GM12878 (cell line): ENCODE data around the gene GMCL2.

Experiments used
- CREB1 ChIP-seq: IDR thresholded peaks from 2 replicates; pipeline ENCODE4 v1.6.1; 2012; ENCODE audit warnings: low read depth, mild to moderate bottlenecking, inconsistent platforms
- CTCF ChIP-seq, 3 experiments: IDR thresholded peaks in 2 of 3; conservative IDR thresholded peaks in 1 of 3; 2 replicates each; pipeline ENCODE4 v1.5.1; 2011; ENCODE audit warnings: low read depth in 3 of 3, low read length in 3 of 3, mild to moderate bottlenecking in 3 of 3, control low read depth in 2 of 3, moderate library complexity in 2 of 3, inconsistent platforms in 1 of 3, mixed read lengths in 1 of 3; ENCODE audit not compliant: control insufficient read depth in 2 of 3, insufficient read depth in 1 of 3; ENCODE audit errors: extremely low read depth in 1 of 3
- ETV6 ChIP-seq, 2 experiments: fragments of 450-650 bp in 1 of 2; IDR thresholded peaks in 1 of 2; conservative IDR thresholded peaks in 1 of 2; 2 replicates each; pipeline ENCODE4 v1.6.1; 2014; ENCODE audit warnings: antibody characterized with exemption in 1 of 2, borderline replicate concordance in 1 of 2, low read depth in 1 of 2, mild to moderate bottlenecking in 1 of 2, moderate library complexity in 1 of 2
- LARP7 ChIP-seq: fragments of 450-650 bp; IDR thresholded peaks from 2 replicates; pipeline ENCODE4 v1.6.1; 2017; ENCODE audit warnings: mild to moderate bottlenecking
- MAX ChIP-seq: IDR thresholded peaks from 2 replicates; pipeline ENCODE4 v1.6.1; 2012; ENCODE audit warnings: low read depth, low read length, improper control_type of control experiment
- NFYB ChIP-seq: IDR thresholded peaks from 2 replicates; pipeline ENCODE4 v1.6.1; 2011; ENCODE audit warnings: low read depth, mild to moderate bottlenecking, low read length, improper control_type of control experiment, moderate library complexity; ENCODE audit not compliant: insufficient read depth
- POLR2A ChIP-seq: IDR thresholded peaks from 2 replicates; pipeline ENCODE4 v1.6.1; 2011; ENCODE audit warnings: low read depth, mild to moderate bottlenecking, low read length
- RAD21 ChIP-seq: IDR thresholded peaks from 2 replicates; pipeline ENCODE4 v1.6.1; 2011; ENCODE audit warnings: mild to moderate bottlenecking, low read depth, low read length, moderate library complexity; ENCODE audit not compliant: insufficient read depth
- RAD51 ChIP-seq: fragments of 450-650 bp; IDR thresholded peaks from 2 replicates; pipeline ENCODE4 v1.6.1; 2016; ENCODE audit warnings: moderate library complexity, mild to moderate bottlenecking, inconsistent platforms
- RFX5 ChIP-seq: IDR thresholded peaks from 2 replicates; pipeline ENCODE4 v1.6.1; 2011; ENCODE audit warnings: low read depth, low read length, improper control_type of control experiment
- TARDBP ChIP-seq: IDR thresholded peaks from 2 replicates; pipeline ENCODE4 v1.6.1; 2016; ENCODE audit warnings: borderline replicate concordance
- USF1 ChIP-seq: IDR thresholded peaks from 2 replicates; pipeline ENCODE4 v1.6.1; 2011; ENCODE audit warnings: borderline replicate concordance, low read depth, mild to moderate bottlenecking, moderate library complexity, mixed read lengths, low read length; ENCODE audit not compliant: insufficient read depth; ENCODE audit errors: extremely low read length
- TF ChIP-seq, protein P1 (sequence below): fragments of 450-650 bp; formaldehyde crosslinking; IDR thresholded peaks from 2 replicates; pipeline ENCODE4 v1.5.0; 2022; ENCODE audit warnings: mild to moderate bottlenecking, missing genetic modification characterization

DNA sequence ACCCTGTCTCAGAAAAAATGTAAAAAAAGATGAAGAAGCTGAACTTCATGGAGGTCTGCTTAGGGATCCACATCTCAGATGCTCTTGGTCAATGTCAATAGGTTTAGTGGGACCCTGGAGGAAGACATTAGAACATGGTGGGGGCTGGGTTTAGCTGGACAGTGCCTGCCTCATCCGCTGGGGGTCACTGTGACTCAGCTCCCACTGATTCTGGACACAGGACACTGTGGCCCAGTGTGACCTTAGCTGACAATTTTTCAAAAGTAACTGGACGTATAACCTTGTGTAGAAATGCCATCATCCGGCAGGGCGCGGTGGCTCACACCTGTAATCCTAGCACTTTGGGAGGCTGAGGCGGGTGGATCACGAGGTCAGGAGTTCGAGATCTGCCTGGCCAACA lies 9.8 kb upstream of the GMCL2 start:
- TF ChIP-seq, protein P1, sequence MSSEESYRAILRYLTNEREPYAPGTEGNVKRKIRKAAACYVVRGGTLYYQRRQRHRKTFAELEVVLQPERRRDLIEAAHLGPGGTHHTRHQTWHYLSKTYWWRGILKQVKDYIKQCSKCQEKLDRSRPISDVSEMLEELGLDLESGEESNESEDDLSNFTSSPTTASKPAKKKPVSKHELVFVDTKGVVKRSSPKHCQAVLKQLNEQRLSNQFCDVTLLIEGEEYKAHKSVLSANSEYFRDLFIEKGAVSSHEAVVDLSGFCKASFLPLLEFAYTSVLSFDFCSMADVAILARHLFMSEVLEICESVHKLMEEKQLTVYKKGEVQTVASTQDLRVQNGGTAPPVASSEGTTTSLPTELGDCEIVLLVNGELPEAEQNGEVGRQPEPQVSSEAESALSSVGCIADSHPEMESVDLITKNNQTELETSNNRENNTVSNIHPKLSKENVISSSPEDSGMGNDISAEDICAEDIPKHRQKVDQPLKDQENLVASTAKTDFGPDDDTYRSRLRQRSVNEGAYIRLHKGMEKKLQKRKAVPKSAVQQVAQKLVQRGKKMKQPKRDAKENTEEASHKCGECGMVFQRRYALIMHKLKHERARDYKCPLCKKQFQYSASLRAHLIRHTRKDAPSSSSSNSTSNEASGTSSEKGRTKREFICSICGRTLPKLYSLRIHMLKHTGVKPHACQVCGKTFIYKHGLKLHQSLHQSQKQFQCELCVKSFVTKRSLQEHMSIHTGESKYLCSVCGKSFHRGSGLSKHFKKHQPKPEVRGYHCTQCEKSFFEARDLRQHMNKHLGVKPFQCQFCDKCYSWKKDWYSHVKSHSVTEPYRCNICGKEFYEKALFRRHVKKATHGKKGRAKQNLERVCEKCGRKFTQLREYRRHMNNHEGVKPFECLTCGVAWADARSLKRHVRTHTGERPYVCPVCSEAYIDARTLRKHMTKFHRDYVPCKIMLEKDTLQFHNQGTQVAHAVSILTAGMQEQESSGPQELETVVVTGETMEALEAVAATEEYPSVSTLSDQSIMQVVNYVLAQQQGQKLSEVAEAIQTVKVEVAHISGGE (CRISPR knock-in tag) = no peak
- no peak for TF ChIP-seq CREB1
- TF ChIP-seq RAD21 = no peak
- no peak for TF ChIP-seq USF1
- no peak for TF ChIP-seq RAD51
- TF ChIP-seq POLR2A = no peak
- no peak for TF ChIP-seq MAX
- TF ChIP-seq TARDBP = no peak
- TF ChIP-seq NFYB = no peak
- TF ChIP-seq ETV6 (conservative IDR thresholded peaks at IDR 0.05 in 1 of 2, IDR thresholded peaks at IDR 0.05 in 1 of 2; ENCODE audit: borderline replicate concordance in 1 of 2, low read depth in 1 of 2) = no peak
- TF ChIP-seq CTCF (IDR thresholded peaks at IDR 0.05 in 2 of 3, conservative IDR thresholded peaks at IDR 0.05 in 1 of 3; ENCODE audit: control insufficient read depth in 2 of 3, extremely low read depth in 1 of 3, insufficient read depth in 1 of 3, low read depth in 3 of 3, low read length in 3 of 3) = peak; percentile 28 to 56 (median 53); a peak in 5 of 6 replicates
- TF ChIP-seq RFX5 = no peak
- TF ChIP-seq LARP7 = no peak
